LoVo (cell line): ENCODE data around the gene C6orf136.

Experiments used
- DNase-seq: peaks from one replicate; pipeline ENCODE4 v3.0.0-alpha.2; 2016; ENCODE audit warnings: low spot score

C6orf136 gene

DNA sequence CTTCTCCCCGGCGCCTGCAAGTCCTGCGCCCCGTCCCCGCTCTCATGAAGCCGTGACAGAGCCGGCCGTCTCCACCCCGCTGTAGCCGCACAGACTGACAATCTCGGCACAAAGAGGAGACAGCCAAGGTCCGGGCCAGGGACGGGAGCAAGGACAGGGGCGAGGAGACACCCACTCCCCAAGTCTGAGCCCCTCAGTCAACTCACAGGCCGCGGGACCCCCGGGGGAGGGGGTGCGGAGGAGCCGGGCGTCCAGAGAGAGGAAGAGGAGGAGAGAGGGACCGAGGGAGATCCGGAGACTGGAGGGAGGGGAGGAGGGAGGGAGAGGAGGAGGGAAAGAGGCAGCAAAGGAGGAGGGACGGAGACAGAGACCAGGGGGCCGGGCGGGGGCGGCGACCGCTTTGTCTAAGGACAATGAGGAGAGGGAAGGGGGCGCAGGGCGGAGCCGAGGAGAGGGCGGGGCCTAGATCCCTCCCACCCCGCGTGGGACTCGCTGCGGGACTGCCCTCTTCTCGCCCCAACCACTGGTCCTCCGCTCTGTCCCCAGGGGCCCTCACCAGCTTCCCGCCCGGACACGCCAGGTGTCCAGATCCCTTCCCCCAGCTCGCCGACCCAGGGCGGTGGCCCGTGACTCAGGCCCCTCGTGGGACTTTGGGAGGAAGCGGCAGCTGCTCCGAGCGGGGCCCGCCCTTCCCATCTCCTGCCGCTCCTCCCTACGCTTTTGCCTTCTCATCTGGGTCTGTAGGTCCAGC, 40.1 kb downstream of the C6orf136 start:
- peak; percentile 85 for DNase-seq

DNA sequence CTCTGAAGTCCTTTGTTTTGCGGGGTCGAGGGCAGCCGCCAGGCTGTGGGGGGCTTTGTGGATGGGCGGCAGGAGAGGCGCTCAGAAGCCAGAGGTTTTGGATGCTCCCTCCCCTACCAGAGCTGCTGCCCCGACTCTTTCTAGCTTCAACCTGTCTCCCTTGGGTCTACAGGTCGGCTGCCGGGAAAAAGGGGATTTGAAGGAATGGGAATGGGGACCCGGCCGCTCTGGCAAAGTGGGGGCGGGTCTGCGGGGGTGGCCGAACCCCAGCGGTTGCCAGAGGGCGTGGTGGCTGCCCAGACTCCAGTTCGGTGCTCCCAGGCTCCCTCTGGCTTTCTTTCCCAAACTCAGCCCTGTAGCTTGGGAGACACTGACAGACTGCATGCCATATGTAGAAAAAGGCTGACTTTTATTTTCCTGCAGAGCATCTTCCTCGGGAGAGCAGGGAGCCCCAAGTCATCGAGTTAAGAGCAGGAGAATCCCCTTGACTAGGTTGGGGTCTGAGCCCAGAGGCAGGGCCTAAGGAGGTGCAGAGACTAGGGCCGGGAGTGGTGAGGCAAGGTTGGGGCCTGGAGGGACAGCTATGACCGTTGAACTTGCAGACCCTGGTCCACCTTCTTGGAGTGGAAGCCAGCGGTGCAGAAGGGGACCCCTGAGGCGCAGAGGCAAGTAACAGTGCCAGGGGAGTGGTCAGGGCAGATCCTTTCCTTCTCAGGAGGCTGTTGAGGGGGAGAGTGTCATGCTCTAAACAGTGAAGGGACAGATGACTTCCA, 40.9 kb downstream of the C6orf136 start:
- no peak for DNase-seq

DNA sequence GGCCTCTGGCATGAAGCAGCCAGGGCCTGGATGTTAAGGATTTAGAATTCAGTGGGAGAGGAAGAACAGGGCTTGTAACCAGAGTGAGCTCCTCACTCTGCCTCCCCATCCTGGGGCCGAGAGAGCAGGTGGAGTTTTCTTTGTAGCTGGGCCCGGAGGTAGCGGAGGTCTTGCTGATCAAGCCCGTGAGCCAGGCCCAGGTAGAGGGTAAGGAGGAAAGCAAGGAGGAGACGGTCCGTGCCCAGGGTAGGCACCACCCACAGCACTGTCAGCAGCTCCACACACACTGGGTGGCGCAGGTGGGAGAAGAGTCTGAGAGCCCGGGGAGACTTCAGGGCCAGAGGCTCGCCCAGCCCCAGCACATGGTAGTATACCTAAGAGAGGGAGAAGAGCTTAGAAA, 41.6 kb downstream of the C6orf136 start:
- DNase-seq: no peak

DNA sequence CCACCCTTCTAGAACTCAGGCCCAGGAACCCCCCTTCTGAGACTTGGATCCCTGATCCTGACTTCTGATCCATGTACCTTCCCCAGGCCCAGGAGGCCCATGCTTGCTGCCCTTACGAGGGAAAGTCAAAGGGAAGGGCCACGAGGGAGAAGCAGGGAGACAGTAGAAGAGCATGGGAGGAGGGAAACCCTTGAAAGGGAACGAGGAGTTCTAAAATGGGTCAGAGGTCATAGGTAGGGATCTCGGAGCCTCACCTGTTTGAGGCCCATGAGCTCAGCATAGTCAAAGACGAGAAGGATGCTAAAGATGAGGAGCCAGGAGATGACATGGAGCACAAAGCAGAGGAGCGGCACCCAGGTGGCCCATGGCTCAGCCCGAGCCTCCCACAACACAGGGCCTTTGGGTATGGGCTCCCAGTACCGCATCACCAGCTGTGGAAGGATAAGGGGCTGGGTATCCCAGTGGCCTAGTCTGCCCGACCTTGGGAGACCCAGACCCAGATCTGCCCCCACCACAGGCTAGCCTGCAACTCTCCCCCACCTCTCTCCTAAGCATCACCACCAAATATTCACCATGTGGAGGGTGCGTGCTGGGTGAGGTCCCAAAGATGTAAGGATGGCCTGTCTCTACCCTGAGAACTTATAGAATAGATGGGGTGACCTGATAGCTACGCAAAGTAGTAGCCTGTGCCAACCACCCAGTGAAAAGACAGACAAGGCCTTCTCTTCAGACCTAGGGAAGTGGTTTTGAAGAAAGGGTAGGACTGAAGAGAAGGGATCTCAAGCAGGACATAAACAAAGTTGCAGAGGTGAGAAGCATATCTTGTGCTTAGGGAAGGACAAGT, 42.3 kb downstream of the C6orf136 start:
- no peak for DNase-seq

DNA sequence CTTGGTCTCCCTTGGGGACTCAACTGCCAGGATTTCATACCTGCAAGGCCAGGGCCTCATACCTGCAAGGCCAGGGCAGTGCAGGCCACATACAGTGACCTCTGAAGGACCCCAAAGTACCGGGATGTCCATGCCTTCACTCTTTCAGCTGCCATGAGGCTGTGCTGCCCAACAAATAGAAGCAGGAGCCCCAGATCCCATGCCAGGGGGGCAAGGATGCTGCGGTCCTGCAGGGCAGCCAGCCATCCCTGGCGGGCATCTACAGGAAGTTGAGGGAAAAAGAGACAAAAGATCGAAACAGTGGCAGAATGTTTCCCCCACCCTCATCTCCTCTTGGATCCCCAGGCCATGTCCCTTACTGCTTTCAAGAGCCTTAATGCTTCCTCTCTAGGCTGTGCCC, 43.1 kb downstream of the C6orf136 start:
- DNase-seq: no peak

DNA sequence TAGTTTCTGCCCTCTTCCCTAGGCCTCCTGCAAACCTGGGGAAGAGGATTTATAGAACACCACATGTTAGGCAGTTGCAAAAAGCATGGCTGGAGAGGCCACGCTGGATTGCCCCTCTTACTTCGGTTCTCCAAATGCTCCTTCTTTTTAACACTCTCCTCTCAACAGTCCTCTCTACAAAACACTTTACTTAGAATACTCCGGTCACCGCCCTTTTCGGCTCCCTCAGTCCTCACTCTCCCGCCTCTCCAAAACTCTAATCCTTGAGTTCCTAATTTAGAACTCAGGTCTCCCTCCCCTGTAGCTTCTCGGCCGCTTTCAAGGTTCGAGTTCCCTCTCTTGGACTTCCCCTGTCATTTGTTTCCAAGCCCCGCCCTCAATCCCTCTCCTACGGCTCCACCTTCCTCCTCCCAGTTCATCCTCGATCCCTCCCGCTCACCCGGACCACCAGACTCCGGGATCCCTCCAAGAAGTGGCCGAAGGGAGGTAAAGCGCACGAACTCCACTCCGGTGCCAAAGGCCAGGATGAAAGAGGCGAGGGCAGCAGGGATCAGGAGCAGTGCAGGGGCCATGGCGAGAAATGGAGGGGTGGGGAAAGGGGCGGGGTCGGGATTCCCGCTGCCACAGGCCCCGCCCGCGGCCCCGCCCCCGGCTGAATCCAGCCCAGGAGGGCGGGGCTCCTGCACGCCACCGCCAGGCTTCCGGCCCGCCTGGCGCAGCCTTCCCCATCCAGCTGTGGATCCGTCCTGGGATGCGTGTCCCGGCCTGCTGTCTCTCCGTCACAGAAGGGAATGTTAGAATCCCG, 43.7 kb downstream of the C6orf136 start, which contains the start of gene NRM:
Gene NRM (minus strand): TSS at position 582 of the 805 bp plus-strand sequence. CDS start 10 bp downstream, at position 572.
- DNase-seq: peak; percentile 89

DNA sequence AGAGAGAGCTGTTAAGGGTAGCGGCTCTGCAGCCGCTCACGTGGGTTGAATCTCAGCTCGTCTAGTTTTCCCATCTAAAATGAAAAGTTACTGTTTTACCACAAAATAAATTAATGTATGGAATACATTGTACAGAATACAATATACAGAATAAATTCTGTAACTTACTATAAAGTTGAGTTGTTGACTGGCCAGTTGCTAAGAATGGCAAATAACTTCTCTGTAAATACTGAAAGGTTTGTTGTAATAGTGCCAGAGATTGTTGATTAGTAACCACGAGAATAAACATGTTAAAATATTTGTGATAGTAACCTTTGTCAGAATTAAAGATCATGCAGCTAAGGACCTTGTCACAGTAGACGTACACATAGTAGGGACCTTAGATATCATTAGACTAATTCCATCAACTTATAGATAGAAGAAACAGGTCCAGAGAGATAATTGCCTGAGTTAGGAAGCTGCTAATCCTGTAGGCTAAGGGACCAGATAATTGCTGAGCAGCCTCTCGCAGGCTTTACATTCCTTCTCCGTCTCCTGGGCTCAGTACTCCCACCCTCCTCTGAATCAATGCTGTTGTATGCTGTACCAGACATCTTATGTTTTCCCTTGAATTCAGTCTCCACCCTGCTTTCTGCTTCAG, 44.4 kb downstream of the C6orf136 start:
- no peak for DNase-seq

DNA sequence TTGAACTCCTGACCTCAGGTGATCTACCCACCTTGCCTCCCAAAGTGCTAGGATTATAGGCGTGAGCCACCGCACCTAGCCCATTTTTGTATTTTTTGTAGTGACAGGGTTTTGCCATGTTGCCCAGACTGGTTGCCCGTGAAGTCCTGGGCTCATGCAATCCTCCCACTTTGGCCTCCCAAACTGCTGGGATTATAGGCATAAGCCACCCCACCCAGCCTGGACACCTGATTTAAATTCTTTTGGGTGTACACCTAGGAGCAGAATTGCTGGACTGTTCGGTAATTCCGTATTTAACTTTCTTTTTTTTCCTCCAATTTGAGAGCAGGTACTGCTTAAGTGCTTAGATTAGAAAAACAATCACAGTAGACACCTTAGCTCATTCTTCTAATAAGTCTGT, 49.5 kb downstream of the C6orf136 start:
- no peak for DNase-seq

DNA sequence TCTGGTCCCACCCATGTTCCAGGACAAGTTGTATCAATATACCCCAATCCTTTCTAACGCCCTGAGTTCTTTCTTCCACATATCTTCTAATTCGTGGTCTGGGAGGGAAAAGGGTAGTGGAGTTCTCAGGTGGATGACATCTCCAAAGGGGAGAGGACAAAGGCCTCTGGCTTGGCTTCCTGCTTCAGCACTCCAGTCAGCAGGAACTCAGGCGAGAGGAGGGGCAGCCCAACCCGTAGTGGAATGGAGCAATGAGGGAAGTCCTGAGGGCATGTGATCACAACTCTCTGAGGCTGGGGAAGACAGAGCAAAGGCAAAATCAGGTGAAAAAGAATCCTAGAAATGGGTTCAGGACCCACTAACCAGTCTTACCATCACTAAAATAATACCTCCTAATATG, 53.4 kb downstream of the C6orf136 start:
- no peak for DNase-seq
